Bone marrow (tissue), 2 donors: ENCODE data around the gene SLC6A13.

Experiments
- DNase-seq, 2 donors: peaks; one replicate each; lab custom pipeline; 2025; lab: John Stamatoyannopoulos, UW

The SLC6A13 gene

GRCh38 chr12:214003-214741 is 48.5 kb downstream of the SLC6A13 start, which contains the start of gene SLC6A12:
Gene SLC6A12 (minus strand): TSS chr12:214157. CDS start chr12:209986, 4,171 bp downstream.
- no peak for DNase-seq

- DNase-seq = no peak
Measured at GRCh38 chr12:213527-213932, 49.1 kb downstream of the SLC6A13 start.

GRCh38 chr12:212715-213526 is 49.7 kb downstream of the SLC6A13 start:
- DNase-seq = no peak

GRCh38 chr12:212415-212714 is 50.3 kb downstream of the SLC6A13 start:
- peak; percentile 29 to 32 for DNase-seq

GRCh38 chr12:211639-212414 is 50.8 kb downstream of the SLC6A13 start:
- DNase-seq = no peak

GRCh38 chr12:211142-211465 is 51.5 kb downstream of the SLC6A13 start:
- DNase-seq = no peak

GRCh38 chr12:210277-211141 is 52.1 kb downstream of the SLC6A13 start:
- no peak for DNase-seq

- DNase-seq = no peak
Measured at GRCh38 chr12:209851-210250, 52.8 kb downstream of the SLC6A13 start.

- no peak for DNase-seq
Measured at GRCh38 chr12:209246-209645, 53.4 kb downstream of the SLC6A13 start.

- DNase-seq = no peak
Measured at GRCh38 chr12:208813-209212, 53.8 kb downstream of the SLC6A13 start.

- DNase-seq = no peak
Measured at GRCh38 chr12:207804-208203, 54.8 kb downstream of the SLC6A13 start.

- DNase-seq = no peak
Measured at GRCh38 chr12:206746-207440, 55.7 kb downstream of the SLC6A13 start.

GRCh38 chr12:205026-205425 is 57.6 kb downstream of the SLC6A13 start:
- no peak for DNase-seq

- DNase-seq = no peak
Measured at GRCh38 chr12:204261-204678, 58.4 kb downstream of the SLC6A13 start.

GRCh38 chr12:203462-204260 is 59.0 kb downstream of the SLC6A13 start:
- DNase-seq = no peak

GRCh38 chr12:203074-203461 is 59.6 kb downstream of the SLC6A13 start:
- DNase-seq = no peak

GRCh38 chr12:202081-202731 is 60.4 kb downstream of the SLC6A13 start:
- DNase-seq = no peak

GRCh38 chr12:201361-201760 is 61.3 kb downstream of the SLC6A13 start:
- no peak for DNase-seq

- DNase-seq = no peak
Measured at GRCh38 chr12:198705-199104, 63.9 kb downstream of the SLC6A13 start.
